HG02642 (cell line): ENCODE measurements around the gene ADPGK.
A peak's percentile ranks its signal among the peaks of the same experiment; 100 is the strongest.
"Not testable (repeated sequence)": the region's sequence is repeated elsewhere in the genome, so short reads cannot be mapped to it uniquely, and the experiment has no call there.

Experiments
- ATAC-seq: cut with Tn5 transposase; IDR thresholded peaks from one replicate; pipeline ENCODE4 v1.9.1; 2021; ENCODE audit warnings: mild to moderate bottlenecking; ENCODE audit not compliant: unreplicated experiment, poor library complexity

Gene ADPGK

GRCh38 chr15:72783640-72784455 is at the start of gene ADPGK:
ADPGK (minus strand) TSS chr15:72783758; CDS start chr15:72783691, 67 bp downstream.
- peak; percentile 80 for ATAC-seq

- no peak for ATAC-seq
Measured at GRCh38 chr15:72827226-72827625, 43.7 kb upstream of the ADPGK start.

- ATAC-seq, result no peak
Measured at GRCh38 chr15:72826611-72827010, 43.1 kb upstream of the ADPGK start.

- no peak for ATAC-seq
Measured at GRCh38 chr15:72825829-72826228, 42.3 kb upstream of the ADPGK start.

GRCh38 chr15:72824781-72825180 is 41.2 kb upstream of the ADPGK start:
- ATAC-seq, result no peak

- no peak for ATAC-seq
Measured at GRCh38 chr15:72824112-72824511, 40.6 kb upstream of the ADPGK start.

- no peak for ATAC-seq
Measured at GRCh38 chr15:72820278-72820677, 36.7 kb upstream of the ADPGK start.

- no peak for ATAC-seq
Measured at GRCh38 chr15:72818632-72819031, 35.1 kb upstream of the ADPGK start.

- ATAC-seq, result no peak
Measured at GRCh38 chr15:72813345-72814004, 29.9 kb upstream of the ADPGK start.

- no peak for ATAC-seq
Measured at GRCh38 chr15:72809329-72809728, 25.8 kb upstream of the ADPGK start.

GRCh38 chr15:72807346-72807745 is 23.8 kb upstream of the ADPGK start:
- ATAC-seq, result not testable (repeated sequence)

GRCh38 chr15:72803006-72803405 is 19.4 kb upstream of the ADPGK start:
- ATAC-seq, result no peak

GRCh38 chr15:72801590-72802325 is 18.2 kb upstream of the ADPGK start:
- ATAC-seq, result no peak

GRCh38 chr15:72800833-72801481 is 17.4 kb upstream of the ADPGK start:
- ATAC-seq, result no peak

GRCh38 chr15:72797834-72798233 is 14.3 kb upstream of the ADPGK start:
- ATAC-seq, result no peak

GRCh38 chr15:72797338-72797689 is 13.8 kb upstream of the ADPGK start:
- no peak for ATAC-seq

GRCh38 chr15:72796515-72797337 is 13.2 kb upstream of the ADPGK start:
- ATAC-seq, result peak; percentile 71

- no peak for ATAC-seq
Measured at GRCh38 chr15:72796210-72796514, 12.6 kb upstream of the ADPGK start.

GRCh38 chr15:72793766-72794660 is 10.5 kb upstream of the ADPGK start:
- no peak for ATAC-seq
